SIG-M5 treated with dmso at 0.1 percent for 504 hours (cell line): ENCODE measurements around the gene ATP6V0C.
"Not testable (repeated sequence)": the region's sequence is repeated elsewhere in the genome, so short reads cannot be mapped to it uniquely, and the experiment has no call there.

ENCODE experiments used
- DNase-seq: peaks from one replicate; lab custom pipeline; 2025; ENCODE audit not compliant: unreplicated experiment; lab: John Stamatoyannopoulos, UW

ATP6V0C gene

DNA sequence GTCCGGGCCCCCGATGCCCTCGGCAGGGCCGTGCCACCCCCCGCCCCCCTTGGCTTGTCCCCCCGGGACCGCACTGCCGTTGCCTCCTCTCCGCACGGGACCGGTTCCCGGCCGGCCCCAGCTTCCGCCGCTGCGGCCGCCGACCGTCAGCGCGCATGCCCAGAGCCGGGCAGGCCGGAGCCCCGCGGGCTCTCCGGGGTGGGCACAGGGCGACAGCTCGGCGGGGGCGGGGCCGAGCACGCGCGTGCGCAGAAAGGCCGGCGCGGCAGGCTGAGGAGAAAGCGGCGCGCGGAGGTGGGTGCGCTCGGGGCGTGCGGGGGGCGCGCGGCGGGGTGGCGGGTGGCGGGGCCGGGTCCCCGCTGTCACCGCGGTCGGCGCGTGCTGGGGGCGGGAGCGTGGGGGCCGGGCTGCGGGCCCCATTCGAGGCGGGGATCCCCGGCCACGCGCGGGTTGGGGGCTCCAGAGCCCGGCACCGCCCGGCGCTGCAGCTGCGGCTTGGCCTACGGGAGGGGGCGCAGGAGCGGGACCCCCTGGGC lies 38.8 kb upstream of the ATP6V0C start, which contains the start of gene TBC1D24:
Gene TBC1D24 (plus strand): TSS at position 251 of the 536 bp plus-strand sequence. CDS start 21,022 bp downstream, outside the sequence.
- peak; percentile 51 for DNase-seq

DNA sequence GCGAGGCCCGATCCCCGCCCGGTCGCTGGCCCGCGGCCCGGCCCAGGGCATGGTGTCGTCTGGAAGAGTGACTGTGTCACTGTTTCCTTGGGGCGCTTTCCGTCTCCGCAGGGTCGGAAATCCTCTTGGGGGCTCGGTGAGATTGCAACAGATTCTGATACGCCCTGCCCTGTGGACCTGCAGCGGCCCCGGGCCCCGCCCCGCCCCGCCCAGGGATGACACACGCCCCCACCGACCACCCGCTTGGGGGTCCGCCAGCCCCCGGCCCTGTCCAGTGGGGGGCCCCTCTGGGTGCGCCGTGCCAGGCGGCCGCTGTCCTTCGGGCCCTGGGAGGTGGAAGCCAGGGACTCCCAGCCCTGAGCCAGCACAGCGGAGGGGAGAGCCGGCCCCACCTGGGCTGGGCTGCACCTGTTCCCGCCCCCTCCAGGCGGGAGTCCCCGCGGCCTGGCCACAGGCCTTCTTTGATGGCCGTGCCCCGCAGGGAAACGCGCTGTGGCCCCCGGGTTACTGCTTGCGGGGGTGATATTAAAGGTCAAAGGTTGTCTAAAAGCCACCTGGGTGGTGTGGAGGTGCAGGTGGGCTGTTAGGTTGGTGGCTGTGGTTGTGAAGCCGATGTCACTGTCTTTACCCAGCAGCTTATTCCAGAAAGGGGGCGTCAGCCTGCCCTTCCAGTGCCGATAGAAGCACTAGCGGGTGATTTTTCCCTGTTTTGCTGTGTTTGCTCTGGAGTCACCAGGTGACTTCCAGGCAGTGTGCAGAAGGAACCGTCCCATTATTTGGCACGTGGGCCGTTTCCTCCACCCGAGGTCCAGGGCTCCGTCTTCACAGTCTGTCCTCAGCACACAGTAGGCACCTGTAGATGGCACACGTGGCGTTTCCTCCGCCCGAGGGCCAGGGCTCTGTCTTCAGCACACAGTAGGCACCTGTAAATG lies 38.1 kb upstream of the ATP6V0C start:
- peak; percentile 55 for DNase-seq

DNA sequence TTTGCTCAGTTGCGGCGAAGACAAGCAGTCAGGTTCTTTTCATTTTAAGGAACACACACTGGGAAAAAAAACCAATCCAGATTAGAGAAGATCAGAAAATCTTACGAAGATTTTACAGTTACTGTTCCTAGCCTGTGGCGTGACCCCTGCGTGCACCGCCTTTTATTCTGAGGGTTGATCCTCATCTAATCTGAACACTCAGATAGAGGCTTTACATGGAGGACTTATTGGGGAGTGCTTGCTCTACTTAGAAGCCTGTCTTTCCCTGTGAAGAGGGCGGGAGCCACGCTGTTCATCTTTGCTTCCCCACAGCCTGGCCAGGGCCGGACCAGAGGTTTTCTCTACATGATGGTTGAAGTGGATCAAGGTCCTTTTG lies 37.4 kb upstream of the ATP6V0C start:
- DNase-seq = no peak

DNA sequence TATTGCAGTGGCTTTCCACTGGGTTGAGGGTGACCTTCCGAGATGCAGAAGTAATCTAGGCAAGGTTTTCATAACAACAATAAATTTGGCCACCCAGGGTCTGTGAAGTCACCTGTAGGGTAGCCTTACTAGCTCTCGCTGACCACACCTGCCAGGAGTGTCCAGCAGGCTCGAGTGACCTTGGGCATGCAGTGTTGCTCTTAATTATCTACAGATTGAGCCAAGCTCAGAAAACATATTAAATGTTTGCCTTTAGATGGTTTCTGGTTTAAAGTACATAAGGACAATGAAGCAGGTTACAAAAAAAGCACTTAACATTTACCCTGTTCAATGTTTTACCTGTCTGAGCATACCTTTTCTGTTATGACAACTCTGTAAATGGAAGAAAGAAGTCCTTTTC lies 37.0 kb upstream of the ATP6V0C start:
- DNase-seq = no peak

DNA sequence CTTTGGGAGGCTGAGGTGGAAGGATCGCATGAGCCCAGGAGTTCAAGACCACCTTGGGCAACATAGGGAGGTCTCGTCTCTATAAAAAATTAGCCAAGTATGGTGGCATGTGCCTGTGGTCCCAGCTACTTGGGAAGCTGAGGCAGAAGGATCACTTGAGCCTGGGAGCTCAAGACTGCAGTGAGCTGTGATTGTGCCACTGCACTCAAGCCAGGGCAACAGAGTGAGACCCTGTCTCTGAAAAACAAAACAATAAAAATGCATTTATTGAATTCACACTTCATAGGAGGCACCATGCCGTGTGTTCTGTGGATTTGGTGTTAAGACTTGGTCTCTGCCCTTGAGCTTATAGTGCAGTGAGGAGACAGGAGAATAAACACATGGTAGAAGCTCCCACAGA lies 36.4 kb upstream of the ATP6V0C start:
- DNase-seq = no peak

DNA sequence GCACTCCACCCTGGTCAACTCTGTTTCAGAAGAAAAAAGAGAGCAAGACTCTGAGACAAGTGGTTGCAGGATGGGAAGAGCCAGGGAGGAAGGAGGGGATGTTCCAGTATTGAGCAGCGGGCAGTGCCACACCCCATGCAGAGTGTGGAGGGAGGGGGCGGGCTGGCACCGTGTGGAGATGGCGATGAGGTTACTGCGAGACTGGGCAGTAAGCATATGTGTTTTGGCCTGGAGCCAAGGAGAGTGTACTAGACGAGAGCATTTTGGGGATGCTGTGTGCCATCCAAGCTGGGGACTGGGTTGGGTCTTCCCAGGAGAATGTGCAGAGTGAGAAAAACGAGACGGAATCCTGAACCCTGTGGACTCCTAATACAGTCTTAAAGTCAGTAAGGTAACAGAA lies 35.5 kb upstream of the ATP6V0C start:
- DNase-seq = no peak

DNA sequence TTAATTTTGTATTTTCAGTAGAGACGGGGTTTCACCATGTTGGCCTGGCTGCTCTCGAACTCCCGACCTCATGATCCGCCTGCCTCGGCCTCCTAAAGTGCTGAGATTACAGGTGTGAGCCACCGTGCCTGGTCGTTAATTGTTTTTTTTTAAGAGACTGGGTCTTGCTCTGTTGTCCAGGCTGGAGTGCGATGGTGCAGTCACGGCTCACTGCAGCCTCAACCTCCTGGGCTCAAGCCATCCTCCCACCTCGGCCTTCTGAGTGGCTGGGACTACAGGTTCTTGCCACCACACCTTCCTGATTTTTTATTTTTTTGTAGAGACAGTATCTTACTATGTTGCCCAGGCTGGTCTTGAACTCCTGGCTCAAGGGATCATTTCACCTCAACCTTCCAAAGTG lies 33.8 kb upstream of the ATP6V0C start:
- not testable (repeated sequence) for DNase-seq

DNA sequence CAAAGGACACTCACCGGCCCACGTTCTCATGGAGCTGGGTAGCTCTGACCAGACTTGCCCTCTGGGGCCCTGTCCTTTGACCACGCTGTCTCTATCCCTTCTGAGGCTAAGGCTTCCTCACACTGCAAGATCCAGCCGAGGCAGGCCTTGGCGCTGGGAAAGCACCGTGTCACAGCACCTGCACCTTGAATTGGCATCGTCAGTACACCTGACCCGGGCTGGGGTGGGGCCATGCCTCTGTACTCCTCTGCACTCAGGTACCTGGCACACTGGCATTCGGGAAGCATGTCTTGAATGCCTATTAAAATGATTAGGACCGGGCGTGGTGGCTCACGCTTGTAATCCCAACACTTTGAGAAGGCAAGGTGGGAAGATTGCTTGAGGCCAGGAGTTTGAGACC lies 32.8 kb upstream of the ATP6V0C start:
- no peak for DNase-seq

DNA sequence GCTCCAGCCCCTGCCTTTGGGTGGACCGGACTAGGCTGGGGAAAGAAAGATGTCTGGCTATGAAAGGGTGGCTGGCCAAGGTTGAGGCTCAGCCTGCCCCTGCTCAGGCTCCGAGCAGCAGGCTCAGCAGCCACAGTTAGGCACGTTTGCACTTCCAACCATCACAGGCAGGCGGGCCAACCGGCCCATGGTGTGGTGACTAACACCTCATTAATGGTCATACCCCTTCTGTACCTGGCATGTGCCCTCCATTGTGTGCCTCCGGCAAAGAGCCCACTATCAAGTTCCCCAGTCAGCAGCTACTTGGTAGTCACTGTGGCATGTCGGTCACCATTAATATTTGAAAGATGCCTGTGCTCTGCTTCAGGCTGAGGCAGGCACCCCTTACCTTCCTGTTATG lies 32.1 kb upstream of the ATP6V0C start:
- no peak for DNase-seq

DNA sequence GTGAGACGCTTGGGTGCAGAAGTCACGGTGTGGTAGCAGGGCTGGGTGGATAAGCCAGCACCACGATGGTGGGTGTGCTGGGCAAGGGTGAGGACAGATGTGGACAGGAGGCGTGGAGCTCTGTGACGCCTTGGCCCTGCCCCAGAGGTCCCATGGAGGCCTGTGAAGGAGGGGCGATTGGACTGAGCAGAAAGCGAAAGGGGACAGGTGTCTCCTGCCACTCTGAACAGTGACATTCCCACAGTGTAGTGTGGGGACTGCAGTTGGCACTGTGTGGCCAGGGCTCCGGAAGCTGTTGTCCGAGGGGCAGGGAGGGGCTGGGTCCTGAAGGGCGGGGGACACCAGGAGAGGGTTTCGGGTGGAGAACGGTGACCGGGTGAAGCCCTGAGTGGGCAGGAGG lies 31.5 kb upstream of the ATP6V0C start:
- no peak for DNase-seq

DNA sequence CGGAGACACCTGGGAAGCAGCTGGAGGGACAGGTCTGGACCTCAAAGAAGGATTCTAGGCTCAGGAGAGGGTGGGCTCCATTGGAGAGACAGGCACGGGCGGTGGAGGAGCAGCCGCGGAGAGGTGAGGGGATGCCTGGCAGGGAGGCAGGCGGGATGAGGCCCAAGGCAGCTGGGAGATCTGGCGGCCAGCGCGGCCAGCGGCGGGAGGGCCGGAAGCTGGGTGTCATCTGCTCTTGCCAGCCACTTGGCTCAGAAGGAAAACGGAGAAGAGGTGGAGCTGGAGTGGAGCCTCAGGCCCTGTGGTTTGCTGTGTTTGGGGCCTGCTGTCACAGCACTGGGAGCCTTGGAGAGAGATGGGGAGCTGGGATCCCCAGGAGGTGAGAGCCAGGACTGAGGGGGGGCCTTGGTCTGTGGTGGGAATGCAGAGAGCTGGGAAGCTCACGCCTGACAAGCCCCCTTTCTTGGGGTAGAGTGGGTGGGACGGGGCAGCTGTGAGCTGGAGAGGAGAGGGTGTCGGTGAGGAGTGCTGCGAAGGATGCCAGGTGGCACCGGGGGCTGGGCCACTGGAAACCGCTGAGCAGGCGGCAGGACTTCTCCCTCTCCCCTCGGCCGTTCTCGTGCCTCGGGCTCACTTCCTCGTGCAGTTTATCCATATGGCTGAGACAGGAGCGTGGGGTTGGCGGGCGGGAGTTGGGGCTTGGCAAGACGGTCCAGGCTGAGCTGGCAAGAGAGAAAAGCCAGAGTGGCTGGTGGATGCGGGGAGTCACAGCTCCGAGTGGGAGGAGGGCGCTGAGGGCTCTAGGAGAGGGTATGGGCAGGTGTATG lies 30.8 kb upstream of the ATP6V0C start:
- no peak for DNase-seq

DNA sequence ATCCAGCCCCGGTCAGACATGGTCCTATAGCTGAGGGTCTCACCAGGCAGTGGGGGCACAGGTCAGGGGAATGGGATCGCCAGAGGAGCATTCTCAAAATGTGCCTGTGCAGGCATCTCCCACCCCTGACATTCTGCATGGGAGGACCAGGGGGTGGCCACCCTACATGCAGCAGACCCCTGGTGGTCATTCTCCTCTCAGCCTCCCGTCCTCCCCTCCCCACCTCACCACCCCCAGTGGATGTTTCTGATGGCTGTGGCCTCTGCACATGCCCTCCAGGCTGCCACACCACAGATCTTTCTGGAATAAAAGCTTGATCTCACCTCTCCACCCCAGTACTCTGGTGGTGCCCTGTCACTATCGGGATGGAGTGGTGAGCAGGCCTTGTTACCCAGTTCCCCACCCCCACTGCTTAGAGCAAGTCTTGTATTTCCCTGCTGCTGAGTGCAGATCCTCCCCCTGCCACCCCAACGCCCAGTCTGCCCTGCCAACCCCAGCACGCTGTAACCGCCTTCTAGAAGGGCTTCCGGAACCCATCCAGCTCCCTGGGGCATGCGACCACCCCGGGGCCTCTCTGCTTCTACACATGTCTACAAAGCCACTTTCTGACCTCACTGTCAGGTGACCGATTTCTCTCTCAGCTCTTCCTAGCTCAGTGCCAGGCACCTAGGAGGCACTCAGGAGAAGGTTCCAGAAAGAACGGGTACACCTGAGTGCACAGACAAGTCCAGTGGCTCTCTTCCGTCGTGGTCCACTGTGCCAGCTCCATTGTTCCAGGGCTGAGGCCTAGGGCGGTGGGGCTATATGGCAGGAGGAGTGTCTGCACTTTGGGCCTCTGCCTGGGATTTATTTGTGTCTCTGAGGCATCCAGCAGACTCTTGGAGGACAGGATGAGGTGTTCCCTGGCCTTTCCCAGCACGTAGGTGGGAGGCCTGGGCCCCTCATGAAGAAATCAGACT lies 29.5 kb upstream of the ATP6V0C start:
- DNase-seq = no peak

DNA sequence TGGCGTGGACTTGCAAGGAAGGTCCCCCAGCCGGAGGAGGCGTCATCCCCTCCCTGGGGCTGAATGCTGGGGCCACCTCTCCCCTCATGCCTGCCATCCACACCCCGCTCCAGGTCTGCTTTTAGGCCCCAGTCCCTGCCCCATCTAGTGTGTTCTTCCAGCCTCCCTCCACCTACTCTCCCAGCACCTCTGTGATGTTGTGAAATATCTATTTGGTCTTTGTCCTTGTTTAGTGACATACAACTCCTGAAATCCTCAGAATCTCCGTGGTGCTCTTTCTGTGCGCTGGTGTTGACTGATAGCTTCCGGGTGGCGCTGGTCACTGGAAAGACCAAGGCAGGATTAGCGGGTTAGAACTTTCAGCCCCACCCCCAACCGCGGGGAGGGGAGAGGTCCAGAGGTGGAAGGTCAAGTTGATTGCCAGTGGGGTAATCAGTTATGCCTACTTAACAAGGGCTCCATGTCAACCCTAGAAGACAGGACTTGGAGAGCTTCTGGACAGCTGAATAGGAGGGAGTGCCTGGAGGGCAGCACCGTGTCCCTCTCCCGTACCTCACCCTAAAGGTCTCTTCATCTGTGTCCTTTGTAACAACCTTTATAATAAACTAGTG lies 28.7 kb upstream of the ATP6V0C start:
- DNase-seq = no peak

DNA sequence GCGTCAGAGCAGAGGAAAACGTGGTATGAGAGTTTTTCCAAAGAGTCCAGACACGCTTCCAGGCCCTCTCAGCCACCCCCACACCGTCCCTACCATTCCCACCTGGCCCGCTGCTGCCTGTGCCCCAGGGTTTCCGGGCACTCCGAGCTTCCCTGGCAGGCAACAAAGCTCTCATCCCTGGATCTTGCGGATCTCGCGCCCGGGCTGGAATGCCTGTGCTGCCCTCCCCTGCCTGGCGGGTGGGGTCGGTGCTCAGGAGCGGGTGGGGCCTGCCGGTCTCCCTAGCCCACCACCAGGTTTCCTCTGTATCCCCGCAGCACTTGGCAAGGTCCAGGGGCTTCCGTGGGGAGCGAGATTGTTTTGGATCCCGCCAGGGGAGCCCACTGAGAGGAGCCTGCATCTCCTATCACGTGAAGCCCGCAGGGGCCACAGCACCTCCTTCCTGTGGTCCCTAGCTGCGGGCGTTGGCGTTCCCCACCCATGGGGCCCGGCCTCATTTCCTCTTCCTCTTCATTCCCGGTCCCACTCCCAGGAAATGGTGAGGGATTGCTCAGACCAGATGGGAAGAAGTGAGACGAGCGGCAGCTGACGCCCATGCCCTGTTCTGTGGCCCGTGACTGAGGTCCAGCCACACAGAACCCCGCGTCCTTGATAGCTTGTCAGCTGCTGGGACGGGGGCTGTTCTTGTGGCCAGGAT lies 27.8 kb upstream of the ATP6V0C start:
- no peak for DNase-seq

DNA sequence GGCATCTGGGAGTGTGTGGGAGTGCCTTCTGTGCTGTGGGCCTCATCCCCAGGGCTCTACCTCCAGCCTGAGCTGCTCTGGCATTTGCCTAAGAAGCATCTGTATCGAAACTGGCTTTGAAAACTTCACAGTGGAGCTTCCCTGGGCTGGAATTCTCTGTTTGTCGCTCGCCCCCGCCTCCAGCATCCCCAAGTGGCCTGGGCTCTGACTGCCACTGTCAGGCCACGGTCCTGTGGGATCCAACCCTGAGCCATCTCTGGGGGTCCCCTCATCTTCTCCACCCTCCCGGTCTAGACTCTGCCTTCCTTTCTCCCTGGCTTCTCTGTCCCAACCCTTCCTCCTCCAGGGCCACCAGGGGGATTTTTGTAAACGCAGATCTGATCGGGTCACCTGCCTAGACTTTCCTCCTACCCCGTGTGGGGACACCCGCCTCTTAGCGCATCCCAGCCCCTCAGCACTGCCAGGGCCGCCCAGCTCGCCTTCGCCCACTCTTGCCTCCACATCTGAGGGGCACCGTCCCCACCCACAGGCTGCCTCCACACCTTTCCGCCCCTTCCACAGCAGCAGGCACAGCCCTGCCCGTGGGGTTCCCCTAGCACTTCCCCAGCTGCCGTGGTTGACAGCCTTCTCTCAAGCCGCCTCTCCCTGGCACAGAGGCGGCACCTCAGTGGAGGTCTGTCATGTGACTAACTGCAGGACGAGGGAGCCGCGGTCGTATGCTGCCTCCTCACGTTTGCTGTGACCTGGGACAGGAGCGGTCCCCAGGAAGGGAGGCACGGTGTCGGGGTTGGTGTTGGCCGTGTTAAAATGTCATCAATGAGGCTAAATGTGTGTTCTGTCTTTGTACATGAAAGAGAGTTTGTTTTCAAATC lies 26.9 kb upstream of the ATP6V0C start:
- DNase-seq = no peak

DNA sequence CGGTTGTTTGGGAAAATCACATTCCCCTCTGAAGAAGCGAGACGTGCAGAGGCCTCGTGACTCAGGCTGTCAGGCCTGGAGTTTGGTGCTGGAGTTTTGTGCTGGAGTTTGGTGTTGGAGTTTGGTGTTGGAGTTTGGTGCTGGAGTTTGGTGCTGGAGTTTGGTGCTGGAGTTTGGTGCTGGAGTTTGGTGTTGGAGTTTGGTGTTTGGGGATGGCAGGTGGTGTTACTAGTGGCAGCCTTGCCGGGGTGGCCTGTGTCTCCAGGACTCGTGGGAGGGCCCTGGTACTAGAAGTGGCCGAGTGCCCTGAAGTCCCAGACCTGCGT lies 26.3 kb upstream of the ATP6V0C start:
- DNase-seq = no peak

DNA sequence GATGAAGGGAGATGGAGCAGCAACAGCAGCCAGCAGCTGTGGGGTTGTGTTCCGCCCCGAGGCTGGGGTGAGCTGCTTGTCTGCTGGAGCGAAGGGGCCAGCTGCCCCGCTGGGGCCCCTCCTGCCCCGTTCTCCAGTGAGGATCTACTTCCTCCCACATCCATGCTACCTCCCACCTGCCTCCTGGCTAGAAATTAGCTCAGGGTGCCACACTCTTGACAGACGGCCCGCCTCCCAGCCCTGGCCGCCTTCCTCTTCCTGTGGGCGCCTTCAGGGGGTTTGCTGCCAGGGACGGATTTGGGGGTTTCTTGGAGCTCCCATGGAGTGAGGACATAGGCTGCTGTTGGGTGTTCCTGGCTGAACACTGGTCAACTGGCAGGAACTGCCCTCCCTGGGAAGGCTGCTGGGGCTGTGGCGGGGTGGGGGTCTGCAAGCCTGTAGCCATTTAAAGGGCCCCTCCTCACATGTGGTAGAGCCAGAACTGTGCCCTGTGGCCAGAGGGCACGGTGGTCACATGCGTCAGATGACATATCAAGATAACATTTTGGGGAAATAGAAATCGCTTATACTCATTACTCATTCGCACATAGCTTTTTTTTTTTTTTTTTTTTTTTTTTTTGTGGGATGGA lies 25.7 kb upstream of the ATP6V0C start:
- no peak for DNase-seq

DNA sequence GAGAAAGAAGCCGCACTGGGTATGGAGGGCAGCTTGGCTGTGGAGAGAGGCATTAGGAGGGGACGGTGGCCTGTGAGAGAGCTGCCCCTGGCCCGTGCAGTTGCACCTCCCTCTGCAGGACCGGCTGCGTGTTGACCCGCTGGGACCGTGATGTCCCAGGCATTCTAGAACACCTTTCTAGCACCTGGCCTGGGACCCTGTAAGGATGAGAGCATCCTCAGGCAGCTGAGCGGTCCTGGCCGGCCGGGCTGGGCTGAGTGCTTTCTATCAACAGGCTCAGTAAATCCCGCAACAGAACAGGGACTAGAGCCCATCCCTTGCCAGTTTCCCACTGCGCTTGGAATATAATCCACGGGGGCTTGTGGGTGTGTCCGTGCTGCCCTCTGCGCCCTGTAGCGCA lies 24.2 kb upstream of the ATP6V0C start:
- DNase-seq = no peak
